Spleen (tissue), 11 donors: ENCODE data around the gene GNG3. TPM values are rescaled to one million over a fixed set of nuclear protein-coding genes. Genes with fewer than 3 reads are reported as not detected.

Experiments used
- DNase-seq: peaks from one replicate; pipeline ENCODE4 v3.0.0-alpha.2; 2020
- H3K27ac ChIP-seq, 8 donors: fragments of 200-600 bp; sonication (generic) in 7 of 8; 1 replicate in 4 of 8; 2 replicates in 4 of 8; pipeline versions ENCODE4 v1.5.0 to v1.8.0; 2016 to 2021; ENCODE audit warnings: inconsistent platforms in 4 of 8, mild to moderate bottlenecking in 4 of 8, moderate library complexity in 1 of 8
- H3K27me3 ChIP-seq, 7 donors: fragments of 200-600 bp; sonication (generic) in 6 of 7; replicated peaks in 1 of 7; 1 replicate in 4 of 7; 2 replicates in 3 of 7; pipeline versions ENCODE4 v1.5.0 to v1.8.0; 2016 to 2021; ENCODE audit warnings: inconsistent platforms in 3 of 7, mild to moderate bottlenecking in 1 of 7
- H3K36me3 ChIP-seq, 6 donors: fragments of 200-600 bp; sonication (generic) in 5 of 6; 1 replicate in 4 of 6; 2 replicates in 2 of 6; pipeline versions ENCODE4 v1.5.0 to v1.8.0; 2016 to 2021; ENCODE audit warnings: inconsistent platforms in 2 of 6
- H3K4me1 ChIP-seq, 6 donors: fragments of 200-600 bp; sonication (generic) in 5 of 6; 1 replicate in 3 of 6; 2 replicates in 3 of 6; pipeline versions ENCODE4 v1.5.0 to v1.8.0; 2016 to 2021; ENCODE audit warnings: inconsistent platforms in 3 of 6
- H3K4me3 ChIP-seq, 8 donors: fragments of 200-600 bp; sonication (generic) in 7 of 8; 1 replicate in 4 of 8; 2 replicates in 4 of 8; pipeline versions ENCODE4 v1.5.0 to v1.8.0; 2016 to 2021; ENCODE audit warnings: inconsistent platforms in 4 of 8, mild to moderate bottlenecking in 4 of 8, moderate library complexity in 2 of 8
- H3K9me3 ChIP-seq, 8 donors: fragments of 200-600 bp; sonication (generic) in 7 of 8; 1 replicate in 4 of 8; 2 replicates in 4 of 8; pipeline versions ENCODE4 v1.5.0 to v1.8.0; 2016 to 2021; ENCODE audit warnings: inconsistent platforms in 4 of 8
- CTCF ChIP-seq, 11 experiments: fragments of 200-600 bp in 7 of 11; fragments of 450-650 bp in 4 of 11; sonication (generic) in 4 of 11; IDR thresholded peaks in 8 of 11; conservative IDR thresholded peaks in 3 of 11; 1 replicate in 7 of 11; 2 replicates in 4 of 11; pipeline versions ENCODE4 v1.4.0 to v1.8.0; 2016 to 2021; ENCODE audit warnings: antibody characterized with exemption in 11 of 11, inconsistent platforms in 4 of 11, mild to moderate bottlenecking in 1 of 11
- POLR2A ChIP-seq, 3 donors: fragments of 450-650 bp; IDR thresholded peaks; one replicate each; pipeline ENCODE4 v1.5.1; 2017; ENCODE audit warnings: antibody characterized with exemption in 3 of 3, mild to moderate bottlenecking in 1 of 3
- POLR2AphosphoS5 ChIP-seq, 3 donors: sonication (generic); formaldehyde crosslinking; IDR thresholded peaks; one replicate each; pipeline ENCODE4 v1.5.1; 2017; ENCODE audit warnings: antibody characterized with exemption in 3 of 3
- WGBS, 5 donors: extraction: QIAGEN DNeasy Blood & Tissue Kit in 3 of 5; methylation state at CpG; one replicate each; pipeline versions ENCODE4 v1.1.5 to v1.1.7; 2013 to 2018; 5-methylcytosine and 5-hydroxymethylcytosine counted together
- intact Hi-C: fragments of 100-400 bp; cut with DNase I; formaldehyde crosslinking; loops from one replicate; pipeline ENCODE4 v1.15.0; 2023; ENCODE audit warnings: low total_unique reads
- polyA plus RNA-seq, 3 donors: library from polyadenylated mRNA; stranded (reverse); fragments of 200-250 nt; gene quantifications; one replicate each; pipeline ENCODE4 v1.2.1, GENCODE V29; 2013
- total RNA-seq, 7 donors: library from RNA; depleted of rRNA in 3 of 7; stranded (reverse); fragments of >200 nt in 3 of 7; fragmentation: NEBNext Ultra II Directional in 4 of 7; extraction: Animal tissue kit (Norgen Biotek cat#: 25700) in 4 of 7; gene quantifications; one replicate each; pipeline versions ENCODE4 v1.1.0 to v1.2.1, GENCODE V29; 2016 to 2021
- donor health status: healthy with polysubstance abuse.
- donor health status: DM: no; HTN: no; CAD: no; lungs with moderate emphysema.
- donor health status: DM: no; HTN: no; CAD: no.
- donor health status: Bipolar disorder and iron deficiency.
- donor health status: healthy.
- donor health status: DM: no; HTN: no; CAD: no.
- donor health status: DM: yes; HTN: yes; CAD: no.

Gene GNG3
- total and polyA plus RNA-seq, 10 donors: 0.12 to 0.13 TPM; not detected in 8

- Histone ChIP-seq H3K9me3 (no peaks in the 10 kb centered on the region), H3K4me1 (peaks cover 29 to 83% (median 64%) of the 10 kb centered on the region in 6 donors), H3K27me3 (no peaks in the 10 kb centered on the region), H3K36me3 (peaks cover 0 to 39% (median 19%) of the 10 kb centered on the region in 6 donors), H3K4me3 (peak overlapping the region; percentile 73 to 91 (median 82)), H3K27ac (peak overlapping the region; percentile 87 to 96 (median 94))
- peak; percentile 82 for DNase-seq
- WGBS, 5 donors: 45 to 72% (median 64%) methylated on average over 14 to 16 of the region's 16 CpGs
- no peak for TF ChIP-seq POLR2A (IDR thresholded peaks at IDR 0.05)
- TF ChIP-seq CTCF (IDR thresholded peaks at IDR 0.05 in 8 of 11, conservative IDR thresholded peaks at IDR 0.05 in 3 of 11): no peak
- TF ChIP-seq POLR2AphosphoS5 (IDR thresholded peaks at IDR 0.05): no peak
- intact Hi-C loops: no loop called here
Measured at GRCh38 chr11:62666259-62666926, 41.1 kb upstream of the GNG3 start.

- H3K4me1 ChIP-seq: peaks cover 30 to 84% (median 69%) of the 10 kb centered on the region in 6 donors
- peak overlapping the region in 3 of 8 donors; percentile 16 to 96 (median 96) for H3K27ac ChIP-seq
- peaks cover 0 to 28% (median 10%) of the 10 kb centered on the region in 6 donors for H3K36me3 ChIP-seq
- intact Hi-C loops: no loop called here
- DNase-seq: no peak
- no peaks in the 10 kb centered on the region for H3K27me3 ChIP-seq
- H3K4me3 ChIP-seq: peak overlapping the region in 1 of 8 donors; percentile 89
- no peak for TF ChIP-seq POLR2A (IDR thresholded peaks at IDR 0.05)
- TF ChIP-seq POLR2AphosphoS5 (IDR thresholded peaks at IDR 0.05): no peak
- TF ChIP-seq CTCF (IDR thresholded peaks at IDR 0.05 in 8 of 11, conservative IDR thresholded peaks at IDR 0.05 in 3 of 11): no peak
- H3K9me3 ChIP-seq: no peaks in the 10 kb centered on the region
- WGBS, 5 donors: 76 to 97% (median 83%) methylated on average over 2 of the region's 2 CpGs
Measured at GRCh38 chr11:62667460-62667859, 40.0 kb upstream of the GNG3 start.

GRCh38 chr11:62669420-62670161 is 37.9 kb upstream of the GNG3 start:
- Histone ChIP-seq H3K27me3 (no peaks in the 10 kb centered on the region), H3K27ac (peak overlapping the region in 6 of 8 donors; percentile 1 to 96 (median 33)), H3K4me3 (no peak overlapping the region), H3K9me3 (no peaks in the 10 kb centered on the region), H3K4me1 (peaks cover 32 to 83% (median 71%) of the 10 kb centered on the region in 6 donors), H3K36me3 (peaks cover 0 to 37% (median 12%) of the 10 kb centered on the region in 6 donors)
- DNase-seq: no peak
- WGBS, 5 donors: 73 to 90% (median 80%) methylated on average over 4 of the region's 4 CpGs
- TF ChIP-seq CTCF (IDR thresholded peaks at IDR 0.05 in 8 of 11, conservative IDR thresholded peaks at IDR 0.05 in 3 of 11): no peak
- TF ChIP-seq POLR2AphosphoS5 (IDR thresholded peaks at IDR 0.05): no peak
- TF ChIP-seq POLR2A (IDR thresholded peaks at IDR 0.05): no peak
- intact Hi-C loops: loop anchor here (10.0 kb wide), 1 partner anchor 75 kb away; the partner anchor contains the start of gene TUT1

- TF ChIP-seq POLR2A (IDR thresholded peaks at IDR 0.05) (no peak), CTCF (IDR thresholded peaks at IDR 0.05 in 8 of 11, conservative IDR thresholded peaks at IDR 0.05 in 3 of 11) (no peak), POLR2AphosphoS5 (IDR thresholded peaks at IDR 0.05) (no peak)
- intact Hi-C loops: loop anchor here (10.0 kb wide), 1 partner anchor 76 kb away; the partner anchor contains the start of gene TUT1
- Histone ChIP-seq H3K9me3 (no peaks in the 10 kb centered on the region), H3K36me3 (peaks cover 0 to 54% (median 23%) of the 10 kb centered on the region in 6 donors), H3K27ac (peak overlapping the region; percentile 86 to 96 (median 94)), H3K4me1 (peaks cover 31 to 91% (median 68%) of the 10 kb centered on the region in 6 donors), H3K27me3 (no peaks in the 10 kb centered on the region), H3K4me3 (peak overlapping the region; percentile 76 to 96 (median 93))
- WGBS, 5 donors: 0 to 1% (median 0%) methylated on average over 16 to 17 of the region's 17 CpGs
- DNase-seq: no peak
Measured at GRCh38 chr11:62671236-62671607, 36.3 kb upstream of the GNG3 start.
